Measurements from ENCODE around the gene VPREB3.

- TF ChIP-seq CTCF (IDR thresholded peaks at IDR 0.05): no peak
- TF ChIP-seq POLR2AphosphoS5 (IDR thresholded peaks at IDR 0.05; ENCODE audit: low read depth, low read length): no peak
- TF ChIP-seq SIN3A (IDR thresholded peaks at IDR 0.05; ENCODE audit: borderline replicate concordance, low read depth, low read length): no peak
- no peak for TF ChIP-seq TAF1 (IDR thresholded peaks at IDR 0.05; ENCODE audit: borderline replicate concordance, low read depth, low read length)
- no peak for TF ChIP-seq MAX (IDR thresholded peaks at IDR 0.05; ENCODE audit: low read depth)
- no peak for TF ChIP-seq FOXM1 (IDR thresholded peaks at IDR 0.05; ENCODE audit: low read depth)
- TF ChIP-seq ZBTB33 (IDR thresholded peaks at IDR 0.05; ENCODE audit: borderline replicate concordance, low read depth): no peak
- no peak for TF ChIP-seq EP300 (IDR thresholded peaks at IDR 0.05; ENCODE audit: borderline replicate concordance in 1 of 2, low read depth in 1 of 2, low read length in 1 of 2)
Measured at GRCh38 chr22:23763954-23764353, 9.7 kb upstream of the VPREB3 start.
